HG03103 (cell line): Measurements from ENCODE around the gene KMT2B.
"Not testable (repeated sequence)": the region's sequence is repeated elsewhere in the genome, so short reads cannot be mapped to it uniquely, and the experiment has no call there.

Experiments used
- ATAC-seq: cut with Tn5 transposase; IDR thresholded peaks from one replicate; pipeline ENCODE4 v1.9.1; 2021; ENCODE audit warnings: low read depth; ENCODE audit not compliant: unreplicated experiment

The KMT2B gene

DNA sequence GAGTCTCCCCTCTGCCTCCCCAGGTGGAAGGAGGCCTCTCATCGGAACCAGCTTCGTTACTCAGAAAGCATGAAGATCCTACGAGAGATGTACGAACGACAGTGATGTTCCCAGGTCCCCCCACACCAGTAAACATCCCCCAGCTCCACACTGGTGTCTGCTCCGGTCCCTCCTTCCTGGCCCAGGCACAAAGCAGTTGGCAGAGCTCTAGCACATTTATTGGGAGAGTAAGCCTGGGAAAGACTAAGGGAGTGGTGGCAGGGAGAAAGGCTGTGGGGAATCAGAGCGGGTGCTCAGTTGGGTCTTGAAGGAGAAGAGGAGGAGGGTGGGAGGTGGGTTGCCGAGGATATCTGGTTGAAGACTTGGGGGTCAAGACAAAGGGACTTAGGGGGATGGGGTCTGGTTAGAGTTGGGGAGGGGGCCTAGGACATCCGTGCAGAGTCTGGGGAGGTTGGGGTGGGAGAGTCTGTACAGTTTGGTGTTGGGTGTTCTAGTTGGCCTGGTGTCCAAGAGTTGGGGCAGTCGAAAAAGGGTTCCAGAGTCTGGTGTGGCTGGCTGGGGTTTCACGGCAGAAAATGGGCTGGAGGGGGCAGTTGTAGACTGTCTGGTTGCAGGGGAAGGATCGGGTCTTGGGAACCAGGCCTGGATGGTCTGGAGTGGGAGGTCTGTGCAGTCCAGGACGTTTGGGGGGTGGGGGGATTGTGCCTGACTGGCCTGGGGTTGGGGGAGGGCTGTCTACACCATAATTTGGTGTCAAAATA, 36.7 kb downstream of the KMT2B start:
- ATAC-seq: no peak

GRCh38 chr19:35755131-35755549, 37.3 kb downstream of the KMT2B start:
- no peak for ATAC-seq

- ATAC-seq: no peak
These were observed 38.0 kb downstream of the KMT2B start for GRCh38 chr19:35755550-35756376.

GRCh38 chr19:35756377-35757230, 38.8 kb downstream of the KMT2B start, which contains the start of gene HSPB6:
Gene HSPB6 (minus strand): TSS chr19:35757029. CDS start chr19:35757008, 21 bp downstream.
- ATAC-seq: no peak

DNA sequence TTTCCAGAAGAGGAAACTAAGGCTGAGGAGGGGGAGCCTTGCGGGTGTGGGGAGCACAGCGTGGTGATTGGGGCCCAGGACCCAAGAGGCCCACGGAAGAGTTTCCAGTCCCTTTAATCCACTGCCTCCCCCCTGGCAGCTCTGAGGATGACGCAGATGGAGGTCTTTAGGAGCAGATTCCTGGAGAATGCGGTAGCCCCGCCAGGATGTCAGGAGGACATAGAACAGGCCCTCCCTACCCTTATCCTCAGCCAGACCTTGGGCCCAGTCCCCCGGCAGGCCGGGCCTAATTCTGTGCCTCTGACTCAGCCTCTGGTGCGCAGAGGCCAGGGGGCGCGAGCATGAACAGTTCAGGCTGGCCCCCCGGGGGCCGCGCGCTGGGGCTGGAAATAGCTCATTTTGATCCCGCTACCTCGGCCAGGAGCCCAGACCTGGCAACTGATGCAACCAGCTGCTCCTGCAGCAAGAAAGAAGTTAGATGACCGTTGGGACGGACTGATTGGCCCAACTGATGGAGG, 39.5 kb downstream of the KMT2B start:
- no peak for ATAC-seq

DNA sequence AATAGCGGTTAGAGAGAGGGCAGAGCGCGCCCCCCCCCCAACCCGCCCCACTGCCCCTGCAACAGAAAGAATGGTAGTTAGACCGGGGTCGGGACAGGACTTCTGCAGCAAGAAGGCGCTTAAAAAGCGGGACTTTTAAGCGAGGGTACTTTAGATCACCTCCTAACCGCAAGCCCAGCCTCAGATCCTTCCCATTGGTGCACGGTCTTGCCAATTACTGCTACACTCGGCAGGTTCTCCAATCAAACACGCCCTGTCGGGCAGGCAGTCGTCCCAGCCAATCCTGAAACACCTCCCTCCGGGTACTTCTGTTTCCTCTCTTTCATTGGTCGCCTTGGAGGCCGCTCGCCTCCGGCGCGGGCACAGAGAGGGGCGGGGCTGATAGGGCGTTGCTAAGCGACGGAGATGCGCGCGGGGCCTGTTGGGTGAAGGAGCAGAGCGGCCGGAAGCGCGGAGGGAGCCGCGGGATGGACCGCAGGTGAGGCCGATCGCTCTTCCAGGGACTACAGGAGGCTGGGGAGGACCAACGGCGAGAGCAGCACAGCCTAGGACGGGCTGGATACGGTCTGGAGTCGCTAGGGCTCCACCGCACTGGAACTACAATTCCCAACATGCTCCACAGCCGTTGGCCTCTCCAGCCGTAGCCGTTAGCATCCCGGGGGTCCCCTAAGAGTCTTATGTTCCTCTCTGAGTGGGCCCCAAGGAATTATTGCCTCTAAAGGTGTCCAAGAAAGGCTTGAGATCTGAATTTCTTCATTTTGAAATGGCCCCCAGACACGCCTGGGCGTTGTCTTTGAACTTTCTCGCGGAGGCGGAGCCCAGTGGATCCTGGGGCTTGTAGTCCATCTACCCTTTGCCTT, 40.2 kb downstream of the KMT2B start, which contains the start of gene PROSER3:
PROSER3 (plus strand) TSS at position 428 of the 860 bp plus-strand sequence; CDS start at position 468, 40 bp downstream.
- ATAC-seq: peak; percentile 97

- no peak for ATAC-seq
These were observed 41.9 kb downstream of the KMT2B start for GRCh38 chr19:35759697-35760096.

DNA sequence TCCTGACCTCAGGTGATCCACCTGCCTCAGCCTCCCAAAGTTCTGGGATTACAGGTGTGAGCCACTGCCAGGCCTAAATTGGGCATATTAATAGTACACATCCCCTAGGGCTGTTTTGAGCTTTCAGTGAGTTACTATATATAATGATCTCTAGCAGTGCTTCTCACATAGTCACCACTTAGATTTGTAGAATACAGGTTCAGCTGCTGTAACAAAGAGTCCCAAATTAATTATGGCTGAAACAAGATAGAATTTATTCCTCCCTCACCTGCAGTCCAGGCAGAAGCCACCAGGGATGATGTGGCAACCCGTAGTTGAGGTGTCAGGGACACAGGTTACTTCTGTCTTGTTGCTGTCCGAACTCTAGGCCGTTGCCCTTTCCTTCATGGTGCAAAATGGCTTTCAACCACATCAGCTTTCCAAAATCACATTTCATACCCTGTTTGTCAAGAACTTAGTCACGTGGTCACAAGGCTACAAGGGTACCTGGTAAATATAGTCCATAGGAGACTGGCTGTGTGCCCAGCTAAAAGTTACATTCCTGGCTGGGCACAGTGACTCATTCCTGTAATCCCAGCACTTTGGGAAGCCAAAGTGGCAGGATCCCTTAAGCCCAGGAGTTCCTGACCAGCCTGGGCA, 43.0 kb downstream of the KMT2B start:
- ATAC-seq: no peak

DNA sequence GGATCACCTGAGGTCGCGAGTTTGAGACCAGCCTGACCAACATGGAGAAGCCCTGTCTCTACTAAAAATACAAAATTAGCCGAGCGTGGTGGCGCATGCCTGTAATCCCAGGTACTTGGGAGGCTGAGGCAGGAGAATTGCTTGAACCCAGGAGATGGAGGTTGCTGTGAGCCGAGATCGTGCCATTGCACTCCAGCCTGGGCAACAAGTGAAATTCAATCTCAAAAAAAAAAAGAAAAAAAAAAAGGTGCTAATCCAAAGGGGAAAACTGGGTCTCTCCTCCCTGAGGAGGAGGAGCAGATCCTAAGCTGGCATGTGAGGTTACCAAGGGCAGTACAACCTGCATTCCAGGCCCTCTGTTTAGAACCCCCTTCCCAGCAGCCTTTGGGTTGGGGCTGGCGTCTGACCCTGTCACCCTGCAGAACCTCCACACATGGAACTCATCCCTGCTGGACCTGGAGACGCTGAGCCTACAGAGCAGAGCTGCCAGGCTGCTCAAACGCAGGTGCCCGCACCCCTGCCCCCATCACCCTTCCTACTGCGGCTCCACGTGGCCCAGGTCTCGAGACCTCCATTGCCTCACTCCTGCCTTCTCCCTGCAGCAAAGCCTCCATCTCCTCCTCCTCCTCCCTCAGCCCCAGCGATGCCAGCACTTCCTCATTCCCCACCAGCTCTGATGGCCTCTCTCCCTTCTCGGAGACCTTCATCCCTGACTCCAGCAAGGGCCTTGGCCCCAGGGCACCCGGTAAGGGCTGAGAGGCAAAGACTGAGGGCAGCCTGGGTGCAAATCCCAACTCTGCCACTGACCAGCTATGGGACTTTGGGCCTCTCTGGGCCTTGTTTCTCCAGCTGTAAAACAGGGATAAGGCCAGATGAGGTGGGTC, 46.9 kb downstream of the KMT2B start:
- ATAC-seq: no peak

- no peak for ATAC-seq
These were observed 48.8 kb downstream of the KMT2B start for GRCh38 chr19:35766571-35767104.

- no peak for ATAC-seq
These were observed 49.7 kb downstream of the KMT2B start for GRCh38 chr19:35767288-35768081.

GRCh38 chr19:35768082-35768421, 50.2 kb downstream of the KMT2B start:
- ATAC-seq: no peak

- ATAC-seq: not testable (repeated sequence)
These were observed 54.6 kb downstream of the KMT2B start for GRCh38 chr19:35772362-35772761.

- ATAC-seq: no peak
These were observed 55.4 kb downstream of the KMT2B start for GRCh38 chr19:35773020-35773806.

GRCh38 chr19:35774274-35775045, 56.7 kb downstream of the KMT2B start:
- no peak for ATAC-seq

- ATAC-seq: no peak
These were observed 57.2 kb downstream of the KMT2B start for GRCh38 chr19:35775046-35775297.
